H9 (cell line): Measurements from ENCODE around the gene DGKD. TPM values are rescaled to one million over a fixed set of nuclear protein-coding genes. Genes with fewer than 3 reads are reported as not detected.

Experiments used
- DNase-seq: peaks from one replicate; pipeline ENCODE4 v3.0.0-alpha.2; 2017
- H2AFZ ChIP-seq: one replicate; pipeline ENCODE4 v1.6.1; 2013; ENCODE audit warnings: mild to moderate bottlenecking, low read length, control low read depth, moderate library complexity
- H2AK5ac ChIP-seq: 2 replicates; pipeline ENCODE4 v1.6.1; 2013; ENCODE audit warnings: low read length, control low read depth, mixed read lengths; ENCODE audit not compliant: insufficient read length
- H2BK120ac ChIP-seq: one replicate; pipeline ENCODE4 v1.6.1; 2013; ENCODE audit warnings: low read depth, mild to moderate bottlenecking, low read length, control low read depth, inconsistent platforms; ENCODE audit not compliant: poor library complexity, severe bottlenecking
- H2BK12ac ChIP-seq: 2 replicates; pipeline ENCODE4 v1.6.1; 2013; ENCODE audit warnings: low read length, control low read depth, mixed read lengths, low read depth; ENCODE audit not compliant: insufficient read length
- H2BK15ac ChIP-seq: 2 replicates; pipeline ENCODE4 v1.6.1; 2013; ENCODE audit warnings: low read depth, low read length, control low read depth
- H2BK20ac ChIP-seq: one replicate; pipeline ENCODE4 v1.6.1; 2013; ENCODE audit warnings: low read depth, mild to moderate bottlenecking, low read length, control low read depth, inconsistent platforms; ENCODE audit not compliant: poor library complexity, severe bottlenecking
- H2BK5ac ChIP-seq: 2 replicates; pipeline ENCODE4 v1.6.1; 2013; ENCODE audit warnings: low read length, control low read depth, mixed read lengths; ENCODE audit not compliant: insufficient read length
- H3K14ac ChIP-seq: 2 replicates; pipeline ENCODE4 v1.6.1; 2013; ENCODE audit warnings: low read length, control low read depth; ENCODE audit not compliant: insufficient read depth
- H3K18ac ChIP-seq: 2 replicates; pipeline ENCODE4 v1.6.1; 2013; ENCODE audit warnings: low read depth, mild to moderate bottlenecking, mixed read lengths, low read length, control low read depth; ENCODE audit not compliant: insufficient read length
- H3K23ac ChIP-seq: 2 replicates; pipeline ENCODE4 v1.6.1; 2013; ENCODE audit warnings: low read length, control low read depth, mixed read lengths, low read depth; ENCODE audit not compliant: insufficient read length
- H3K23me2 ChIP-seq: 2 replicates; pipeline ENCODE4 v1.6.1; 2013; ENCODE audit warnings: low read depth, mild to moderate bottlenecking, mixed read lengths, low read length, control low read depth; ENCODE audit not compliant: insufficient read length, poor library complexity, severe bottlenecking
- H3K27ac ChIP-seq: 2 replicates; pipeline ENCODE4 v1.5.1; 2013; ENCODE audit warnings: low read length, control low read depth, mixed read lengths, low read depth; ENCODE audit not compliant: insufficient read length
- H3K27me3 ChIP-seq: 2 replicates; pipeline ENCODE4 v1.6.1; 2013; ENCODE audit warnings: low read length, control low read depth, inconsistent platforms; ENCODE audit not compliant: insufficient read depth
- H3K4ac ChIP-seq: 2 replicates; pipeline ENCODE4 v1.6.1; 2013; ENCODE audit warnings: low read depth, mild to moderate bottlenecking, control low read depth, inconsistent platforms, low read length, moderate library complexity
- H3K4me1 ChIP-seq: 2 replicates; pipeline ENCODE4 v1.6.1; 2013; ENCODE audit warnings: low read length, control low read depth, inconsistent platforms; ENCODE audit not compliant: insufficient read depth
- H3K4me2 ChIP-seq: 2 replicates; pipeline ENCODE4 v1.6.1; 2013; ENCODE audit warnings: low read length, control low read depth, mixed read lengths; ENCODE audit not compliant: insufficient read length, insufficient read depth
- H3K56ac ChIP-seq: 2 replicates; pipeline ENCODE4 v1.6.1; 2013; ENCODE audit warnings: low read depth, mild to moderate bottlenecking, mixed read lengths, low read length, control low read depth; ENCODE audit not compliant: insufficient read length
- H3K79me1 ChIP-seq: 2 replicates; pipeline ENCODE4 v1.6.1; 2013; ENCODE audit warnings: low read depth, mild to moderate bottlenecking, moderate library complexity, low read length, control low read depth, inconsistent platforms; ENCODE audit not compliant: insufficient read depth, poor library complexity, severe bottlenecking
- H3K79me2 ChIP-seq: 2 replicates; pipeline ENCODE4 v1.6.1; 2013; ENCODE audit warnings: low read length, control low read depth, inconsistent platforms; ENCODE audit not compliant: insufficient read depth
- H3K9ac ChIP-seq: 2 replicates; pipeline ENCODE4 v1.6.1; 2013; ENCODE audit warnings: low read length, control low read depth, mixed read lengths; ENCODE audit not compliant: insufficient read length; ENCODE audit errors: extremely low read depth
- H3K9me3 ChIP-seq: one replicate; pipeline ENCODE4 v1.6.1; 2013; ENCODE audit warnings: low read depth, low read length, inconsistent platforms; ENCODE audit not compliant: control insufficient read depth
- H3T11ph ChIP-seq: one replicate; pipeline ENCODE4 v1.6.1; 2013; ENCODE audit warnings: mild to moderate bottlenecking, low read length, control low read depth, inconsistent platforms
- H4K20me1 ChIP-seq: one replicate; pipeline ENCODE4 v1.6.1; 2013; ENCODE audit not compliant: control insufficient read depth, insufficient read length, insufficient read depth
- H4K5ac ChIP-seq: 2 replicates; pipeline ENCODE4 v1.6.1; 2013; ENCODE audit warnings: low read depth, mild to moderate bottlenecking, mixed read lengths, low read length, control low read depth; ENCODE audit not compliant: insufficient read length
- H4K8ac ChIP-seq: replicated peaks from 2 replicates; pipeline ENCODE4 v1.6.1; 2013; ENCODE audit warnings: low read length, control low read depth, mixed read lengths, low read depth; ENCODE audit not compliant: insufficient read length
- H4K91ac ChIP-seq: 2 replicates; pipeline ENCODE4 v1.6.1; 2013; ENCODE audit warnings: low read depth, mild to moderate bottlenecking, moderate library complexity, mixed read lengths, low read length, control low read depth; ENCODE audit not compliant: insufficient read length
- H3K27ac Mint-ChIP-seq, 3 experiments: 2 replicates in 2 of 3; 3 replicates in 1 of 3; pipeline ENCODE4 v1.8.0; 2020 to 2021; ENCODE audit warnings: mixed read lengths in 3 of 3, mild to moderate bottlenecking in 1 of 3, moderate library complexity in 1 of 3
- H3K27me3 Mint-ChIP-seq: 2 replicates; pipeline ENCODE4 v1.8.0; 2021; ENCODE audit warnings: low read depth, mild to moderate bottlenecking, moderate library complexity, mixed read lengths
- H3K36me3 Mint-ChIP-seq, 3 experiments: 2 replicates in 2 of 3; 3 replicates in 1 of 3; pipeline ENCODE4 v1.8.0; 2020 to 2021; ENCODE audit warnings: low read depth in 3 of 3, mixed read lengths in 3 of 3; ENCODE audit not compliant: insufficient read depth in 1 of 3
- H3K4me1 Mint-ChIP-seq, 2 experiments: 2 replicates each; pipeline ENCODE4 v1.8.0; 2020; ENCODE audit warnings: mixed read lengths in 2 of 2
- H3K4me3 Mint-ChIP-seq, 2 experiments: 2 replicates in 1 of 2; 3 replicates in 1 of 2; pipeline ENCODE4 v1.8.0; 2020 to 2021; ENCODE audit warnings: mild to moderate bottlenecking in 2 of 2, mixed read lengths in 2 of 2, moderate library complexity in 1 of 2
- H3K9me3 Mint-ChIP-seq, 2 experiments: 2 replicates in 1 of 2; 3 replicates in 1 of 2; pipeline ENCODE4 v1.8.0; 2020; ENCODE audit warnings: mild to moderate bottlenecking in 2 of 2, mixed read lengths in 2 of 2, moderate library complexity in 1 of 2
- WGBS: extraction: QIAGEN DNeasy Blood & Tissue Kit; methylation state at CpG from one replicate; pipeline ENCODE4 v1.1.7; 2013; ENCODE audit warnings: missing lambda C conversion rate, low lambda C conversion rate, mixed read lengths; ENCODE audit not compliant: insufficient read length; ENCODE audit errors: extremely low coverage; 5-methylcytosine and 5-hydroxymethylcytosine counted together
- total RNA-seq: library from RNA; stranded (reverse); gene quantifications from 2 replicates; pipeline ENCODE4 v1.2.1, GENCODE V29; 2021
- TF ChIP-seq, protein P1 (sequence below): fragments of 200-600 bp; sonication (generic); conservative IDR thresholded peaks from 3 replicates; pipeline ENCODE4 v1.8.0; 2021; ENCODE audit warnings: antibody characterized with exemption, mild to moderate bottlenecking

Gene DGKD
- total RNA-seq, 1 experiment from 2014 or later: 20.7 TPM

DNA sequence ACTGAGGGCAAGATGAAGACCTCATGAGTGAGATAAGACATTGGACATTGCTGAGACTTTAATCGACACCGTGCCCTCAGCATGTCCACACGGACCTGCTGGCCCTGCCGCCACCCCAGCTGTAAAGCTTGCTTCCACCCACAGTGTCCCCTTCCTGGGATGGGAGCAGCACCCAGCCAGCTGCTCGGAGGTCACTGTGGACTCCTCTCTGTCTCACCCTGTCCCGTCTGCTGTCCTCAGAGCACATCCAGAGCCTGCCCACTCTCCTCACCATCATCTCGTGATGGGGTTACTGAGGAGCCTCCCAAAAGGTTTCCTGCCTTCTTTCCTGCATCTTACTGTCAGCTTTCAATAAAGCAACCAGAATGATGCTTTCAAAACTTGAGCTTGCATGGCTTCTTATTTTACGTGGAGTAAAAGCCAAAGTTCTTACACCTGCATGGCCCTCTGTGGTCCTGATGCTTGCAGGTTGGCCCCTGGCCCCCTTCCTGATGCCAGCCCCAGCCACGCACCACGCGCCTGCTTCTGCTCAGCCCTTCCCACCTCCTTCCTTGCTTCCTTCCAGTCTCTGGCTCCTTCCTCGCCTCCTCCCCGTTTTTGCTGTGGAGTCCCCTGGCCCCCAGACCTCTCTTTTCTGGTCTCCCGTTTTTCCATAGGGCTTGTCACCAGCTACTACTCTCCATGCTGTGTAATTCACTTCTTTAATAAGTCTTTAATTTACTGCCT, 67.0 kb downstream of the DGKD start:
- Histone ChIP-seq H3K9ac (no peak overlapping the region), H3K79me2 (no peaks in the 10 kb centered on the region), H3K14ac (peak overlapping the region; percentile 18; the same call in 1 of the 2 replicates), H3K27ac (no peak overlapping the region), H4K20me1 (peaks cover 2% of the 10 kb centered on the region), H2BK12ac (no peak overlapping the region), H3K9me3 (no peaks in the 10 kb centered on the region), H2AFZ (no peak overlapping the region), H3T11ph (no peak overlapping the region), H2AK5ac (no peak overlapping the region), H2BK120ac (no peak overlapping the region), H3K4me2 (no peak overlapping the region), H3K23ac (no peak overlapping the region), H2BK20ac (no peak overlapping the region), H4K91ac (no peak overlapping the region), H2BK15ac (no peak overlapping the region), H3K27me3 (no peaks in the 10 kb centered on the region), H4K5ac (no peak overlapping the region), H3K56ac (no peak overlapping the region), H3K23me2 (no peaks in the 10 kb centered on the region), H3K4ac (no peak overlapping the region), H3K79me1 (no peaks in the 10 kb centered on the region), H3K18ac (no peak overlapping the region), H4K8ac (no peak overlapping the region), H3K4me1 (peaks cover 8% of the 10 kb centered on the region; the same call in 1 of the 2 replicates), H2BK5ac (no peak overlapping the region)
- DNase-seq: no peak
- Mint-ChIP-seq H3K9me3 (no peaks in the 10 kb centered on the region), H3K4me1 (peaks cover 32 to 39% of the 10 kb centered on the region in 2 experiments), H3K27ac (peak overlapping the region in 1 of 3 experiments; percentile 77; a peak in 3 of 7 replicates), H3K27me3 (no peaks in the 10 kb centered on the region), H3K36me3 (peaks cover 0 to 2% (median 0%) of the 10 kb centered on the region in 3 experiments; a peak in 2 of 7 replicates), H3K4me3 (no peak overlapping the region)
- TF ChIP-seq, protein P1, sequence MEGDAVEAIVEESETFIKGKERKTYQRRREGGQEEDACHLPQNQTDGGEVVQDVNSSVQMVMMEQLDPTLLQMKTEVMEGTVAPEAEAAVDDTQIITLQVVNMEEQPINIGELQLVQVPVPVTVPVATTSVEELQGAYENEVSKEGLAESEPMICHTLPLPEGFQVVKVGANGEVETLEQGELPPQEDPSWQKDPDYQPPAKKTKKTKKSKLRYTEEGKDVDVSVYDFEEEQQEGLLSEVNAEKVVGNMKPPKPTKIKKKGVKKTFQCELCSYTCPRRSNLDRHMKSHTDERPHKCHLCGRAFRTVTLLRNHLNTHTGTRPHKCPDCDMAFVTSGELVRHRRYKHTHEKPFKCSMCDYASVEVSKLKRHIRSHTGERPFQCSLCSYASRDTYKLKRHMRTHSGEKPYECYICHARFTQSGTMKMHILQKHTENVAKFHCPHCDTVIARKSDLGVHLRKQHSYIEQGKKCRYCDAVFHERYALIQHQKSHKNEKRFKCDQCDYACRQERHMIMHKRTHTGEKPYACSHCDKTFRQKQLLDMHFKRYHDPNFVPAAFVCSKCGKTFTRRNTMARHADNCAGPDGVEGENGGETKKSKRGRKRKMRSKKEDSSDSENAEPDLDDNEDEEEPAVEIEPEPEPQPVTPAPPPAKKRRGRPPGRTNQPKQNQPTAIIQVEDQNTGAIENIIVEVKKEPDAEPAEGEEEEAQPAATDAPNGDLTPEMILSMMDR: no peak
- no CpG with 5 or more reads among the region's 14 CpGs for WGBS
